Esophagus muscularis mucosa (tissue), 4 donors: Measurements from ENCODE around the gene NBAS. TPM values are rescaled to one million over a fixed set of nuclear protein-coding genes. Genes with fewer than 3 reads are reported as not detected.

ENCODE experiments used
- DNase-seq: peaks from one replicate; pipeline ENCODE4 v3.0.0-alpha.2; 2017; ENCODE audit errors: extremely low spot score
- H3K27ac ChIP-seq, 4 donors: fragments of 200-600 bp; sonication (generic); replicated peaks in 1 of 4; 1 replicate in 3 of 4; 2 replicates in 1 of 4; pipeline ENCODE4 v1.5.1; 2016 to 2019; ENCODE audit warnings: mild to moderate bottlenecking in 1 of 4
- H3K27me3 ChIP-seq, 4 donors: fragments of 200-600 bp; sonication (generic); one replicate each; pipeline versions ENCODE4 v1.5.1 to v1.6.0; 2016 to 2019
- H3K36me3 ChIP-seq, 4 donors: fragments of 200-600 bp; sonication (generic); one replicate each; pipeline ENCODE4 v1.5.1; 2016 to 2019
- H3K4me1 ChIP-seq, 4 donors: fragments of 200-600 bp; sonication (generic); one replicate each; pipeline ENCODE4 v1.5.1; 2016 to 2019
- H3K4me3 ChIP-seq, 4 donors: fragments of 200-600 bp; sonication (generic); 1 replicate in 2 of 4; 2 replicates in 2 of 4; pipeline ENCODE4 v1.5.1; 2016 to 2019; ENCODE audit warnings: mild to moderate bottlenecking in 4 of 4, moderate library complexity in 1 of 4
- H3K9me3 ChIP-seq, 4 donors: fragments of 200-600 bp; sonication (generic); 1 replicate in 3 of 4; 2 replicates in 1 of 4; pipeline ENCODE4 v1.5.1; 2016 to 2019
- CTCF ChIP-seq, 3 experiments: fragments of 200-600 bp in 2 of 3; fragments of 450-650 bp in 1 of 3; sonication (generic) in 2 of 3; IDR thresholded peaks; one replicate each; pipeline ENCODE4 v1.5.1; 2017 to 2019; ENCODE audit warnings: antibody characterized with exemption in 3 of 3, mild to moderate bottlenecking in 2 of 3, moderate library complexity in 1 of 3
- EP300 ChIP-seq: sonication (generic); formaldehyde crosslinking; IDR thresholded peaks from one replicate; pipeline ENCODE4 v1.6.1; 2017; ENCODE audit warnings: antibody characterized with exemption
- POLR2A ChIP-seq: fragments of 450-650 bp; IDR thresholded peaks from one replicate; pipeline ENCODE4 v1.6.1; 2017; ENCODE audit warnings: antibody characterized with exemption, moderate library complexity, mild to moderate bottlenecking, low read depth
- POLR2AphosphoS5 ChIP-seq, 2 donors: sonication (generic); formaldehyde crosslinking; IDR thresholded peaks; one replicate each; pipeline ENCODE4 v1.6.1; 2017; ENCODE audit warnings: antibody characterized with exemption in 2 of 2
- WGBS: methylation state at CpG from one replicate; pipeline ENCODE4 v1.1.5; 2018; 5-methylcytosine and 5-hydroxymethylcytosine counted together
- intact Hi-C: fragments of 100-400 bp; cut with DNase I; formaldehyde crosslinking; loops from one replicate; pipeline ENCODE4 v1.15.1; 2023
- total RNA-seq, 4 donors: library from RNA; depleted of rRNA; stranded (reverse); fragments of >200 nt; gene quantifications; one replicate each; pipeline versions ENCODE4 v1.1.0 to v1.2.1, GENCODE V29; 2016

The NBAS gene
- total RNA-seq, 4 donors from 2014 or later: 39.2 to 43.6 (median 42.0) TPM

- TF ChIP-seq CTCF (IDR thresholded peaks at IDR 0.05): no peak
- Histone ChIP-seq H3K36me3 (peaks cover 7 to 15% (median 12%) of the 10 kb centered on the region in 4 donors), H3K4me3 (peak overlapping the region; percentile 65 to 96 (median 81)), H3K4me1 (peaks cover 23 to 34% (median 32%) of the 10 kb centered on the region in 4 donors), H3K27me3 (no peaks in the 10 kb centered on the region), H3K9me3 (no peaks in the 10 kb centered on the region), H3K27ac (peak overlapping the region; percentile 86 to 96 (median 90))
- intact Hi-C loops: no loop called here
- WGBS: 26% methylated on average over 7 of the region's 7 CpGs
- no peak for DNase-seq
These were observed 30.2 kb upstream of the NBAS start for GRCh38 chr2:15591373-15591691.

- peaks cover 17 to 19% (median 18%) of the 10 kb centered on the region in 4 donors for H3K4me1 ChIP-seq
- WGBS: 27% methylated on average over 4 of the region's 4 CpGs
- no peaks in the 10 kb centered on the region for H3K36me3 ChIP-seq
- intact Hi-C loops: no loop called here
- H3K9me3 ChIP-seq: no peaks in the 10 kb centered on the region
- TF ChIP-seq EP300 (no peak), CTCF (IDR thresholded peaks at IDR 0.05) (peak; percentile 26 to 45 (median 42)), POLR2A (no peak)
- DNase-seq: no peak
- no peaks in the 10 kb centered on the region for H3K27me3 ChIP-seq
- no peak overlapping the region for H3K27ac ChIP-seq
- H3K4me3 ChIP-seq: no peak overlapping the region
These were observed 27.3 kb upstream of the NBAS start for GRCh38 chr2:15588329-15588919.

- Histone ChIP-seq H3K27ac (no peak overlapping the region), H3K9me3 (no peaks in the 10 kb centered on the region), H3K4me3 (no peak overlapping the region), H3K27me3 (no peaks in the 10 kb centered on the region), H3K36me3 (no peaks in the 10 kb centered on the region), H3K4me1 (no peaks in the 10 kb centered on the region)
- TF ChIP-seq POLR2A (no peak), POLR2AphosphoS5 (IDR thresholded peaks at IDR 0.05) (no peak), EP300 (no peak), CTCF (IDR thresholded peaks at IDR 0.05) (no peak)
- no peak for DNase-seq
- 85% methylated on average over 2 of the region's 2 CpGs for WGBS
- intact Hi-C loops: no loop called here
These were observed 23.8 kb upstream of the NBAS start for GRCh38 chr2:15584767-15585469.

GRCh38 chr2:15584316-15584715 lies 23.2 kb upstream of the NBAS start:
- no peaks in the 10 kb centered on the region for H3K9me3 ChIP-seq
- H3K27me3 ChIP-seq: no peaks in the 10 kb centered on the region
- no peak for DNase-seq
- TF ChIP-seq CTCF (IDR thresholded peaks at IDR 0.05) (no peak), EP300 (no peak), POLR2A (no peak), POLR2AphosphoS5 (IDR thresholded peaks at IDR 0.05) (no peak)
- H3K36me3 ChIP-seq: no peaks in the 10 kb centered on the region
- no peak overlapping the region for H3K4me3 ChIP-seq
- no peaks in the 10 kb centered on the region for H3K4me1 ChIP-seq
- H3K27ac ChIP-seq: no peak overlapping the region
- intact Hi-C loops: no loop called here

GRCh38 chr2:15583826-15584225 lies 22.7 kb upstream of the NBAS start:
- TF ChIP-seq CTCF (IDR thresholded peaks at IDR 0.05) (no peak), POLR2A (no peak), EP300 (no peak), POLR2AphosphoS5 (IDR thresholded peaks at IDR 0.05) (no peak)
- 78% methylated on average over 1 of the region's 1 CpG for WGBS
- intact Hi-C loops: no loop called here

More at GRCh38 chr2:15583826-15584225, 22.7 kb upstream of the NBAS start:
- H3K27ac ChIP-seq: no peak overlapping the region
- no peak for DNase-seq
- H3K4me3 ChIP-seq: no peak overlapping the region
- no peaks in the 10 kb centered on the region for H3K36me3 ChIP-seq
- no peaks in the 10 kb centered on the region for H3K9me3 ChIP-seq
- H3K4me1 ChIP-seq: no peaks in the 10 kb centered on the region
- H3K27me3 ChIP-seq: no peaks in the 10 kb centered on the region
